Lower leg skin (tissue), 3 donors: ENCODE results near the gene CAMK2A.

Source experiments
- POLR2A ChIP-seq, 2 donors: fragments of 450-650 bp; IDR thresholded peaks; one replicate each; pipeline ENCODE4 v1.6.1; 2016 to 2017; ENCODE audit warnings: antibody characterized with exemption in 2 of 2, mild to moderate bottlenecking in 1 of 2, moderate library complexity in 1 of 2
- TF ChIP-seq, protein P1 (sequence below), 3 donors: fragments of 450-650 bp; IDR thresholded peaks; one replicate each; pipeline ENCODE4 v1.5.1; 2016; ENCODE audit warnings: antibody characterized with exemption in 3 of 3, mild to moderate bottlenecking in 3 of 3, moderate library complexity in 2 of 3

DNA sequence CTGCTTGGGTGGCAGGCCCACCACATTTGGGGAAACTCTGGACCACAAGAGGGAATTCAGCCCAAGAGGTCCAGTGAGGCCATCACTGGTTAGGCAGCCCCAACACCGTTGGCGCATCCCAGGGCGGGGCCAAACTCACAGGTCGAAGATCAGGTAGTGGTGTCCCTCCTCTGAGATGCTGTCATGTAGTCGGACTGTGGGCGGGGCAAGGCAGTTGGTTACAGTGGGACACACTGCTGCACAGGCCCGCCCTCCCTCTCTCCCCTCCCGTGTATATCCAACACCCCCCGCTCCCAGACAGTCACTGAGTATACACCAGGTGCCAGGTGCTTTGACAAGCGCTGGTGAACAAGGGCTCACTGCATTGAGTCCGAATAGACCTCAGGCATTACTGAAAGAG, 32.1 kb downstream of the CAMK2A start:
- TF ChIP-seq, protein P1, sequence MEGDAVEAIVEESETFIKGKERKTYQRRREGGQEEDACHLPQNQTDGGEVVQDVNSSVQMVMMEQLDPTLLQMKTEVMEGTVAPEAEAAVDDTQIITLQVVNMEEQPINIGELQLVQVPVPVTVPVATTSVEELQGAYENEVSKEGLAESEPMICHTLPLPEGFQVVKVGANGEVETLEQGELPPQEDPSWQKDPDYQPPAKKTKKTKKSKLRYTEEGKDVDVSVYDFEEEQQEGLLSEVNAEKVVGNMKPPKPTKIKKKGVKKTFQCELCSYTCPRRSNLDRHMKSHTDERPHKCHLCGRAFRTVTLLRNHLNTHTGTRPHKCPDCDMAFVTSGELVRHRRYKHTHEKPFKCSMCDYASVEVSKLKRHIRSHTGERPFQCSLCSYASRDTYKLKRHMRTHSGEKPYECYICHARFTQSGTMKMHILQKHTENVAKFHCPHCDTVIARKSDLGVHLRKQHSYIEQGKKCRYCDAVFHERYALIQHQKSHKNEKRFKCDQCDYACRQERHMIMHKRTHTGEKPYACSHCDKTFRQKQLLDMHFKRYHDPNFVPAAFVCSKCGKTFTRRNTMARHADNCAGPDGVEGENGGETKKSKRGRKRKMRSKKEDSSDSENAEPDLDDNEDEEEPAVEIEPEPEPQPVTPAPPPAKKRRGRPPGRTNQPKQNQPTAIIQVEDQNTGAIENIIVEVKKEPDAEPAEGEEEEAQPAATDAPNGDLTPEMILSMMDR (IDR thresholded peaks at IDR 0.05), result no peak
- TF ChIP-seq POLR2A (IDR thresholded peaks at IDR 0.05), result no peak
